Jurkat, Clone E6-1 (cell line): ENCODE data around the gene COQ8A. TPM values are rescaled to one million over a fixed set of nuclear protein-coding genes. Genes with fewer than 3 reads are reported as not detected.

Source experiments
- DNase-seq: peaks from one replicate; pipeline ENCODE4 v3.0.0-alpha.2; 2011; ENCODE audit warnings: low read depth, low spot score
- H3K4me3 ChIP-seq: 2 replicates; pipeline ENCODE4 v1.5.1; 2011; ENCODE audit warnings: mild to moderate bottlenecking, low read length, control low read depth, moderate library complexity
- polyA plus RNA-seq: library from polyadenylated mRNA; unstranded; fragments of >200 nt; gene quantifications from one replicate; pipeline ENCODE4 v1.2.1, GENCODE V29; 2012; ENCODE audit warnings: missing spikeins; ENCODE audit not compliant: insufficient read length, insufficient read depth

The COQ8A gene
- 24.8 TPM for polyA plus RNA-seq

DNA sequence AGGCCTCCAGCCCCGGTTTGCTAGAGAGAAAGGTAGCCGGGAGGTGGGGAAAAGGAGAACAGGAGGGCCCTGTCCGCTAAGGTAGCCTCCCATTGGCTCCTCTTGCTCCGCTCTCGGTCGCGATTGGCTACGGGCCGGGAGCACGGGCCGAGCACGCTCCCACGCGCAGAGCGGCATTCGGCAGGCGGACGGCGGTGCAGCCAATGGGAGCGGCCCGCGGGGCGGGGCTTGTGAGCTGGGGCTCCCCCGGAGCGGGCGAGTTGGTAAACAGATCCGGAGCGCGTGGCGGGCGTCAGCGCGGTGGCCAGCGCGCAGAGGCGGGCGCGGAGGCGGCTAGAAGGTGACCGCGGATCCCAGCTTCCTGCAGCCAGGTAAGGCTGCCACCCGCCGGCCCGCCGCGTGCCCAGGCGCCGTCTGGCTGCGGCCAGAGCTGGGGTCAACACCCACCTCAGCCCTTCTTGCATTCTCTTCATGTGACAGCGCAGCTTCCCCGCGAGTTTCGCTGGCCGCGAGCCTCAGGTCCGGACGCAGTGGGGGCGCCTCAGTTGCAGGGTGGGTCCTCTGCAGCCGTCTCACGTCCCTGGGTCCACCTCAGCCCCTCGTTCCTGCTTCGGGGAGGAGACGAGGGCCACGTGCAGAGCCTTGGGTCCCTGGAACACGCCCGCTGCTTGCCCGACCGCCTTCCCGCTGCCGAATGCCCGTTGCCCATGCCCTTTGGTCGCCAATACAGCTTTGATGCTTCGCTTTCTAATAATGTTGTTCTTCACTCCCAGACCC, at the start of gene COQ8A:
COQ8A (plus strand) TSS at position 266 of the 777 bp plus-strand sequence. CDS start 21,092 bp downstream, outside the sequence.
- DNase-seq = peak; percentile 99
- peak within 1 kb of the TSS; percentile 84 for H3K4me3 ChIP-seq

- H3K4me3 ChIP-seq = no peak overlapping the region
These were observed 49.6 kb upstream of the COQ8A start for GRCh38 chr1:226890331-226891108.

DNA sequence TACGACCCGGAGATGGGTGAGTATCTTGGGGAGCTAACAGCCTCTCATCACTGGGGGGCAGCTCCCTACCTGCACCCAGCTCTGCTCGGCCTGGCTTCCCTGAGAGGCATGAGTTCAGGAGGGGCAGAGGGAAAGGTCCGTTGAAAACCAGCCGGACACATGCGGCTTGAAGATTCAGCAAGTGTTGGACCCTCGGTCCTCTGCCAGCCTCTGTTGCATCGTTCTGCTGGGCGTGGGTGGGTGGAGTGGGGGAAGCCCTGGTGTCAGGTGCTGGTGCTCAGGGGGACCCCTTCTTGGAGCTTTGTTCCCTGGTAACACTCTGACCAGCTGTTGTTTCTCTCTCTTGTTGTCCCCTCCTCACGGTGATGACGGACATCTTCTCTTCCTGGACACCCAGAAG, 48.7 kb upstream of the COQ8A start:
- H3K4me3 ChIP-seq = no peak overlapping the region
- no peak for DNase-seq

More at GRCh38 chr1:226890331-226891108, 49.6 kb upstream of the COQ8A start:
- no peak for DNase-seq

GRCh38 chr1:226891846-226892523, 48.1 kb upstream of the COQ8A start:
- DNase-seq = no peak
- H3K4me3 ChIP-seq = no peak overlapping the region

DNA sequence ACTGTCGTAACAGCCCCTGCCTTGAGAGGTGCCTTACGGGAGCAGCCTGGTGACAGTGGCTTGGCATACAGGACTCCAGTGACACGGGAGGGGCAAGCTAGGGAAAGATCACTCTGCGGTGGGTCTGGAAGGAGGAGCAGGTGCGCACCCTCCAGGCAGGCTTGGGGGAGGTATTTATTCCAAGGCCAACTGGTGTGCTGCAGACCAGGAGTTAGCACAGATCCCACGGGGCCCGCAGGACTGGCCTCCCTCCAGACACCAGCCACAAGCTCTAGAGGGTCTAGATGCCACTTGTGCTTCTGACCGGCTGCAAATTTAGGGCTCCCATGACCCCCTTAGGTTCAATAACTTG, 47.6 kb upstream of the COQ8A start:
- no peak overlapping the region for H3K4me3 ChIP-seq
- no peak for DNase-seq

DNA sequence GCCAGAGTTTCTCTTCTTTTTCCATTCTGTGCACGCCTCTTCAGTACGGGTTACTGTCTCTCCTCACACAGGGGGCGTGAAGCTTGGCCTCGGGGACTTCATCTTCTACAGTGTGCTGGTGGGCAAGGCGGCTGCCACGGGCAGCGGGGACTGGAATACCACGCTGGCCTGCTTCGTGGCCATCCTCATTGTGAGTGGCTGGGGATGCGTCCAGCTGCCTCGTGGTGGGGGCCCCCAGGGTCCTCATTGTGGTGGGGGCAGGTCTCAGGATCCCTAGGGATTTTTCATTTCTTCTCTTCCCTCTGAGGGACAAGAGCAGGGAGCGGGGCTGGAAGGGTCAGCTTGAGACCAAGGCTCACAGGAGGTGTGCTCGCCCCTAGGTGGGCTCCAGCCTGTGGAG, 46.2 kb upstream of the COQ8A start:
- DNase-seq = no peak
- no peak overlapping the region for H3K4me3 ChIP-seq

DNA sequence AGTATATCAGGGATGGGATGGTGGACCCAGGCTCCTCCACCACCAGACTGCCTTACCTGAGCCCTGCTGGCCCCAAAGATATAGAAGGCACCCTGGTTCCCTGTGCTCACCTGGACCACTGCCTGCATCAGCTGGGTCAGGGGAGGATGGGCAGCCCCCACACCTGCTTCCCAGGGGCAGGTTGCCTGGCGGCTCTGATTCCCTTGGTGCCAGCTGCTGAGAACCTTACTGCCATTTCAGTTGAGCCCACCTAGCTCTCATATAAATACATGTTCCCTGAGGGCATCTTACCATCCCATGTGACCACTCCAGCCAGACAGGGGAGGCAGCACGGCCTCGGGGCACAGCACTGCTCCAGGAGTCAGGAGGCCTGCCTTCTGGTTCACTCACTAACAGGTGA, 45.3 kb upstream of the COQ8A start:
- DNase-seq = no peak
- no peak overlapping the region for H3K4me3 ChIP-seq

DNA sequence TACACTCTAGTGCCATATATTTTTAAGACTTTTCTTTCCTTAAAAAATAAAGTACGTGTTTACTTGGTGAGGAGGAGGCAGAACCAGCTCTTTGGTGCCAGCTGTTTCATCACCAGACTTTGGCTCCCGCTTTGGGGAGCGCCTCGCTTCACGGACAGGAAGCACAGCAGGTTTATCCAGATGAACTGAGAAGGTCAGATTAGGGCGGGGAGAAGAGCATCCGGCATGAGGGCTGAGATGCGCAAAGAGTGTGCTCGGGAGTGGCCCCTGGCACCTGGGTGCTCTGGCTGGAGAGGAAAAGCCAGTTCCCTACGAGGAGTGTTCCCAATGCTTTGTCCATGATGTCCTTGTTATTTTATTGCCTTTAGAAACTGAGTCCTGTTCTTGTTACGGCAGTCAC, 44.5 kb upstream of the COQ8A start:
- DNase-seq = no peak
- H3K4me3 ChIP-seq = no peak overlapping the region

- DNase-seq = no peak
- no peak overlapping the region for H3K4me3 ChIP-seq
These were observed 41.8 kb upstream of the COQ8A start for GRCh38 chr1:226898246-226898645.

DNA sequence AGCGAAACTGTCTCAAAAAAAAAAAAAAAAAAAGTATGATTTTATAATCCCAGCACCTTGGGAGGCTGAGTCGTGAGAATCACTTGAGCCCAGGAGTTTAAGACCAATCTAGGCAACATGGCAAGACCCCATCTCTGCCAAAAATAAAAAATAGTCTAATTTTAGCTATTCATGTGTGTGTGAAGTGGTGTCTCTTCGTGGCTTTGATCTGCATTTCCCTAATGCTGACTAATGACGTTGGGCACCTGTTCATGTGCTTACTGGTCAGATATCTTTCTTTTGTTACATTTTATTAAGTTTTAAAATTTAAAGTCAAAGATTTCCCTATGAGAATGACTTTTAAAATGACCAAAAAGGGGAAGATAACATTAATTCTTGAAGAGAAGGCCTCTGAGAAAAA, 38.7 kb upstream of the COQ8A start:
- DNase-seq = no peak
- H3K4me3 ChIP-seq = no peak overlapping the region

- no peak for DNase-seq
- no peak overlapping the region for H3K4me3 ChIP-seq
These were observed 37.5 kb upstream of the COQ8A start for GRCh38 chr1:226902601-226903000.

GRCh38 chr1:226903819-226904716, 36.0 kb upstream of the COQ8A start:
- DNase-seq = no peak
- no peak overlapping the region for H3K4me3 ChIP-seq

GRCh38 chr1:226904772-226905171, 35.3 kb upstream of the COQ8A start:
- no peak overlapping the region for H3K4me3 ChIP-seq
- DNase-seq = no peak

- no peak overlapping the region for H3K4me3 ChIP-seq
- no peak for DNase-seq
These were observed 31.7 kb upstream of the COQ8A start for GRCh38 chr1:226908419-226908818.

GRCh38 chr1:226908913-226909312, 31.2 kb upstream of the COQ8A start:
- DNase-seq = no peak
- no peak overlapping the region for H3K4me3 ChIP-seq

- DNase-seq = no peak
- H3K4me3 ChIP-seq = no peak overlapping the region
These were observed 27.4 kb upstream of the COQ8A start for GRCh38 chr1:226912587-226913176.

GRCh38 chr1:226915672-226915995, 24.5 kb upstream of the COQ8A start:
- no peak for DNase-seq

DNA sequence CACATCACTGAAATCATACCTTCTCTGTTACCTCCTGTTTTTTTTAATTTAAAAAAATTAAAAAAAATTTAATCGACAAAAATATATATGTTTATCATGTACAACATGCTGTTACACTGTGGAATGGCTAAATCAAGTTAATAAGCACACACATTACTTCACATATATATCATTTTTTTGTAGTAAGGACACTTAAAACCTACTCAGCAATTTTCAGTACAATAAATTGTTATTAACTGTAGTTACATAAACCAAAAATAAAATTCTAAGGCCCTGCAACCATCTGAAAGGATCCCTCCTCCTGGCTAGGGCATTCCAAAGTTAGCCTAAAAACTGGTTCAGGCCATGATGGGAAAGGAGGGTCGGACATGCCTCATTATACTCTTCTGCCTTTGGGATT, 23.6 kb upstream of the COQ8A start:
- no peak overlapping the region for H3K4me3 ChIP-seq

More at GRCh38 chr1:226915672-226915995, 24.5 kb upstream of the COQ8A start:
- no peak overlapping the region for H3K4me3 ChIP-seq

GRCh38 chr1:226919587-226919986, 20.5 kb upstream of the COQ8A start:
- H3K4me3 ChIP-seq = no peak overlapping the region
- no peak for DNase-seq

More for the DNA sequence above, 23.6 kb upstream of the COQ8A start:
- no peak for DNase-seq
